HG03575 (cell line): Measurements from ENCODE around the gene NLRP6.
"Not testable (repeated sequence)": the region's sequence is repeated elsewhere in the genome, so short reads cannot be mapped to it uniquely, and the experiment has no call there.

Experiments used
- ATAC-seq: cut with Tn5 transposase; IDR thresholded peaks from one replicate; pipeline ENCODE4 v1.9.1; 2021; ENCODE audit not compliant: unreplicated experiment, insufficient number of reproducible peaks, low FRiP score; ENCODE audit errors: extremely low read depth

NLRP6 gene

GRCh38 chr11:316891-317301 lies 38.7 kb downstream of the NLRP6 start:
- ATAC-seq: no peak

GRCh38 chr11:317668-318404 lies 39.6 kb downstream of the NLRP6 start:
- not testable (repeated sequence) for ATAC-seq

GRCh38 chr11:318405-319120 lies 40.4 kb downstream of the NLRP6 start:
- not testable (repeated sequence) for ATAC-seq

- not testable (repeated sequence) for ATAC-seq
Measured at GRCh38 chr11:319121-319887, 41.1 kb downstream of the NLRP6 start.

- ATAC-seq: not testable (repeated sequence)
Measured at GRCh38 chr11:319888-320273, 41.7 kb downstream of the NLRP6 start.

GRCh38 chr11:324156-324555 lies 45.9 kb downstream of the NLRP6 start:
- ATAC-seq: no peak

GRCh38 chr11:324593-325517 lies 46.6 kb downstream of the NLRP6 start:
- not testable (repeated sequence) for ATAC-seq

GRCh38 chr11:325796-326591 lies 47.8 kb downstream of the NLRP6 start:
- no peak for ATAC-seq

GRCh38 chr11:326592-326841 lies 48.3 kb downstream of the NLRP6 start:
- no peak for ATAC-seq

GRCh38 chr11:326842-327580 lies 48.8 kb downstream of the NLRP6 start:
- ATAC-seq: no peak

- no peak for ATAC-seq
Measured at GRCh38 chr11:327581-327923, 49.3 kb downstream of the NLRP6 start.

- no peak for ATAC-seq
Measured at GRCh38 chr11:328012-328411, 49.8 kb downstream of the NLRP6 start.

- ATAC-seq: not testable (repeated sequence)
Measured at GRCh38 chr11:328516-329100, 50.4 kb downstream of the NLRP6 start.

GRCh38 chr11:329886-330253 lies 51.7 kb downstream of the NLRP6 start:
- ATAC-seq: no peak

GRCh38 chr11:330307-330693 lies 52.1 kb downstream of the NLRP6 start:
- ATAC-seq: no peak

- ATAC-seq: no peak
Measured at GRCh38 chr11:330694-331357, 52.6 kb downstream of the NLRP6 start.
